HepG2 (cell line): ENCODE measurements around the gene LIPA. TPM values are rescaled to one million over a fixed set of nuclear protein-coding genes. Genes with fewer than 3 reads are reported as not detected.

Experiments
- ADNP ChIP-seq: sonication (generic); formaldehyde crosslinking; IDR thresholded peaks from 2 replicates; pipeline ENCODE4 v1.4.0; 2020; ENCODE audit warnings: missing genetic modification reagents
- ATF7 ChIP-seq, 2 experiments: fragments of 450-650 bp in 1 of 2; sonication (generic) in 1 of 2; formaldehyde crosslinking in 1 of 2; IDR thresholded peaks; 2 replicates each; pipeline versions ENCODE4 v1.4.0 to v1.6.1; 2016 to 2020; ENCODE audit warnings: antibody characterized with exemption in 1 of 2, mild to moderate bottlenecking in 1 of 2, missing genetic modification reagents in 1 of 2
- CREM ChIP-seq, 2 experiments: sonication (generic) in 1 of 2; formaldehyde crosslinking in 1 of 2; IDR thresholded peaks; 2 replicates each; pipeline versions ENCODE4 v1.4.0 to v1.6.1; 2016 to 2020; ENCODE audit warnings: antibody characterized with exemption in 1 of 2, mild to moderate bottlenecking in 1 of 2, missing genetic modification reagents in 1 of 2
- DPF2 ChIP-seq: sonication (generic); formaldehyde crosslinking; IDR thresholded peaks from 2 replicates; pipeline ENCODE4 v1.4.0; 2020; ENCODE audit warnings: mild to moderate bottlenecking, low read depth, missing genetic modification reagents, borderline replicate concordance
- HDAC6 ChIP-seq: fragments of 200-600 bp; sonication (generic); IDR thresholded peaks from 2 replicates; pipeline ENCODE4 v1.7.0; 2017; ENCODE audit warnings: mild to moderate bottlenecking, antibody characterized with exemption, low read length, low read depth
- HOXA3 ChIP-seq: sonication (generic); formaldehyde crosslinking; IDR thresholded peaks from 2 replicates; pipeline ENCODE4 v1.5.0; 2020; ENCODE audit warnings: missing genetic modification reagents
- KAT8 ChIP-seq: IDR thresholded peaks from 2 replicates; pipeline ENCODE4 v1.6.1; 2016; ENCODE audit warnings: missing genetic modification reagents, missing compliant biosample characterization
- KDM1A ChIP-seq: IDR thresholded peaks from 2 replicates; pipeline ENCODE4 v1.6.1; 2016; ENCODE audit warnings: missing compliant biosample characterization
- KLF12 ChIP-seq: sonication (generic); formaldehyde crosslinking; IDR thresholded peaks from 2 replicates; pipeline ENCODE4 v1.4.0; 2020; ENCODE audit warnings: missing genetic modification reagents, borderline replicate concordance
- MAFK ChIP-seq, 2 experiments: IDR thresholded peaks in 1 of 2; conservative IDR thresholded peaks in 1 of 2; 2 replicates each; pipeline ENCODE4 v1.6.1; 2011; ENCODE audit warnings: improper control_type of control experiment in 2 of 2, low read length in 2 of 2
- MTF1 ChIP-seq: sonication (generic); formaldehyde crosslinking; IDR thresholded peaks from 2 replicates; pipeline ENCODE4 v1.5.0; 2020; ENCODE audit warnings: missing genetic modification reagents
- NFE2 ChIP-seq: sonication (generic); formaldehyde crosslinking; IDR thresholded peaks from 2 replicates; pipeline ENCODE4 v1.4.0; 2020; ENCODE audit warnings: missing genetic modification reagents
- NR1H2 ChIP-seq: sonication (generic); formaldehyde crosslinking; IDR thresholded peaks from 2 replicates; pipeline ENCODE4 v1.8.1; 2022; ENCODE audit warnings: low read depth, missing genetic modification reagents, borderline replicate concordance
- NR2C2 ChIP-seq: sonication (generic); formaldehyde crosslinking; IDR thresholded peaks from 2 replicates; pipeline ENCODE4 v1.4.0; 2020; ENCODE audit warnings: missing genetic modification reagents, mild to moderate bottlenecking, moderate library complexity, borderline replicate concordance
- REPIN1 ChIP-seq: sonication (generic); formaldehyde crosslinking; IDR thresholded peaks from 2 replicates; pipeline ENCODE4 v1.8.0; 2022; ENCODE audit warnings: missing genetic modification reagents, low read depth, mild to moderate bottlenecking, borderline replicate concordance
- SNAPC2 ChIP-seq: sonication (generic); formaldehyde crosslinking; IDR thresholded peaks from 2 replicates; pipeline ENCODE4 v1.8.1; 2022; ENCODE audit warnings: mild to moderate bottlenecking, missing genetic modification reagents
- SOX13 ChIP-seq, 3 experiments: fragments of 450-650 bp in 1 of 3; sonication (generic) in 1 of 3; formaldehyde crosslinking in 1 of 3; IDR thresholded peaks in 2 of 3; conservative IDR thresholded peaks in 1 of 3; 2 replicates each; pipeline versions ENCODE4 v1.5.0 to v1.6.1; 2016 to 2020; ENCODE audit warnings: antibody characterized with exemption in 1 of 3, mild to moderate bottlenecking in 1 of 3, missing compliant biosample characterization in 1 of 3, missing genetic modification reagents in 1 of 3, moderate library complexity in 1 of 3
- TEAD3 ChIP-seq: optimal IDR thresholded peaks from 2 replicates; pipeline ENCODE3; 2016; ENCODE audit warnings: borderline replicate concordance
- ZFYVE20 ChIP-seq: sonication (generic); formaldehyde crosslinking; IDR thresholded peaks from 2 replicates; pipeline ENCODE4 v1.8.0; 2023; ENCODE audit warnings: low read depth, mild to moderate bottlenecking, moderate library complexity, missing genetic modification reagents, borderline replicate concordance
- ZNF33B ChIP-seq: sonication (generic); formaldehyde crosslinking; IDR thresholded peaks from 2 replicates; pipeline ENCODE4 v1.5.1; 2020; ENCODE audit warnings: mild to moderate bottlenecking, missing genetic modification reagents
- ZNF614 ChIP-seq: IDR thresholded peaks from 2 replicates; pipeline ENCODE4 v1.6.1; 2018; ENCODE audit warnings: missing biosample characterization, missing genetic modification reagents, inconsistent platforms, borderline replicate concordance
- ZNF749 ChIP-seq: sonication (generic); formaldehyde crosslinking; IDR thresholded peaks from 2 replicates; pipeline ENCODE4 v1.8.0; 2022; ENCODE audit warnings: mild to moderate bottlenecking, missing genetic modification reagents, moderate library complexity, borderline replicate concordance
- ZNF761 ChIP-seq: sonication (generic); formaldehyde crosslinking; conservative IDR thresholded peaks from 2 replicates; pipeline ENCODE4 v1.4.0; 2020; ENCODE audit warnings: mild to moderate bottlenecking, missing genetic modification reagents
- ZNF790 ChIP-seq: sonication (generic); formaldehyde crosslinking; IDR thresholded peaks from 2 replicates; pipeline ENCODE4 v1.8.0; 2022; ENCODE audit warnings: missing genetic modification reagents, mild to moderate bottlenecking, borderline replicate concordance
- ZSCAN22 ChIP-seq: sonication (generic); formaldehyde crosslinking; IDR thresholded peaks from 2 replicates; pipeline ENCODE4 v1.4.0; 2020; ENCODE audit warnings: mild to moderate bottlenecking, missing genetic modification reagents
- ZSCAN29 ChIP-seq: sonication (generic); formaldehyde crosslinking; conservative IDR thresholded peaks from 2 replicates; pipeline ENCODE4 v1.4.0; 2020; ENCODE audit warnings: mild to moderate bottlenecking, missing genetic modification reagents
- polyA plus RNA-seq, 8 experiments: library from polyadenylated mRNA; depleted of rRNA in 3 of 8; stranded (reverse) in 7 of 8; unstranded in 1 of 8; fragments of >200 nt; fragmentation: Illumina TruSeq in 4 of 8; extraction: Trizol in 4 of 8; gene quantifications; 2 replicates each; pipeline versions ENCODE4 v1.2.1 to v1.2.3, GENCODE V29; 2011 to 2016; ENCODE audit warnings: low read depth in 4 of 8, missing spikeins in 1 of 8, mixed read lengths in 1 of 8; ENCODE audit not compliant: insufficient read depth in 1 of 8
- total RNA-seq, 5 experiments: library from RNA; depleted of rRNA; stranded (reverse); fragments of >200 nt; fragmentation: Illumina TruSeq; extraction: Trizol; gene quantifications; 2 replicates each; pipeline ENCODE4 v1.2.3, GENCODE V29; 2016; ENCODE audit warnings: low read depth in 1 of 5
- TF ChIP-seq, protein P1 (sequence below): sonication (generic); formaldehyde crosslinking; IDR thresholded peaks from 2 replicates; pipeline ENCODE4 v1.9.0; 2022; ENCODE audit warnings: low read depth, missing genetic modification reagents
- TF ChIP-seq, protein P2 (sequence below): sonication (generic); formaldehyde crosslinking; IDR thresholded peaks from 2 replicates; pipeline ENCODE4 v1.8.1; 2023; ENCODE audit warnings: missing genetic modification reagents, mild to moderate bottlenecking, borderline replicate concordance

The LIPA gene
- total and polyA plus RNA-seq, 2 of the 13 experiments (the other 11 are each of a cell fraction or from before 2014, with no cell fraction given): 57.1 to 79.5 TPM

DNA sequence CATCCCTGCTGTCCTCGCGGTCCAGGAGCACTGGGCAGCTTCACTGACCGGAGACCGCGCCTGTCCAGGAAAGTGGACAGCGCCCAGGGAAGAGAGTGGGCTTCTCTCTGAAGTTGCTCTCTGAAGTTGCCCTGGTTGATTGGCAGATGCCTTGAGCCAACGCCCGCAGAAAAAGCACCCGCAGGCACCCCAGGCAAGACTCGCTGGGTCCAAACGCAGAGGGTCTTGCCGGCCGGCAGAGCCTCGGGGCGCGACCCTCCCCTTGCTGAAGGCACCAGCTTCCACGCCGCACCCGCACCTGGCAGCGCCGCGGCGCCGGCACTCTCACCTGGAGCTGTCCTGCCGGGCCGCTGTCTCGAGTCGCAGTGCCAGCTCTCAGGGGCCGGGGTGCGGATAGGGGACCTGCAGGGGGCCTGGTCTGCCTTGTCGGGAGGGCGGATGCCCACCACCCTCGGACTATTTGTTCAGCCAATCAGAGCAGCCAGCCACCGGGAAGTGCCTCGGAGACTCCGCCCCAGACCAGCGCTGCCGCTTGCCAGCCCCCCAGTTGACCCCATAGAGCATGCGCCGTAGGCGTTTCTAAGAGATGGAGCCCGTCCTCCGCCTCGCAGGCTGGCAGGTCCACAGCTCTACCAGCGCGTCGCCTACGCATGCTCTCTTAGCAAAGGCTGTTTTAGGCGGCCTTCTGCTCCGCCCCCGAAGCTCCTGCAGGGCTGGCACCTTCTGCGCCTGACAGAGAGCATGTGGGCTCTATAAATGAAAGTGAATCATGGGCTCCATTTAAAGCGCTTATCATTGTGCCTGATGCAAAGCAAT lies at the start of gene LIPA (continued):
- no peak for TF ChIP-seq CREM (IDR thresholded peaks at IDR 0.05)
- TF ChIP-seq CREM (CRISPR knock-in tag; IDR thresholded peaks at IDR 0.05): no peak
- no peak for TF ChIP-seq MAFK (conservative IDR thresholded peaks at IDR 0.05 in 1 of 2, IDR thresholded peaks at IDR 0.05 in 1 of 2; ENCODE audit: low read length in 2 of 2)
- no peak for TF ChIP-seq TEAD3
- TF ChIP-seq SOX13 (IDR thresholded peaks at IDR 0.05): no peak
- no peak; a peak in 1 of 4 replicates for TF ChIP-seq SOX13 (CRISPR knock-in tag; conservative IDR thresholded peaks at IDR 0.05 in 1 of 2, IDR thresholded peaks at IDR 0.05 in 1 of 2)
- peak; percentile 42; the same call in 1 of the 2 replicates for TF ChIP-seq REPIN1
- TF ChIP-seq ZSCAN22 (CRISPR knock-in tag): no peak
- no peak for TF ChIP-seq ATF7 (IDR thresholded peaks at IDR 0.05)
- TF ChIP-seq ATF7 (CRISPR knock-in tag; IDR thresholded peaks at IDR 0.05): 0 out of 2 replicates have a peak, but pooled peaks have one; percentile 52
- TF ChIP-seq SNAPC2 (CRISPR knock-in tag): no peak
- no peak for TF ChIP-seq MTF1
- TF ChIP-seq, protein P1, sequence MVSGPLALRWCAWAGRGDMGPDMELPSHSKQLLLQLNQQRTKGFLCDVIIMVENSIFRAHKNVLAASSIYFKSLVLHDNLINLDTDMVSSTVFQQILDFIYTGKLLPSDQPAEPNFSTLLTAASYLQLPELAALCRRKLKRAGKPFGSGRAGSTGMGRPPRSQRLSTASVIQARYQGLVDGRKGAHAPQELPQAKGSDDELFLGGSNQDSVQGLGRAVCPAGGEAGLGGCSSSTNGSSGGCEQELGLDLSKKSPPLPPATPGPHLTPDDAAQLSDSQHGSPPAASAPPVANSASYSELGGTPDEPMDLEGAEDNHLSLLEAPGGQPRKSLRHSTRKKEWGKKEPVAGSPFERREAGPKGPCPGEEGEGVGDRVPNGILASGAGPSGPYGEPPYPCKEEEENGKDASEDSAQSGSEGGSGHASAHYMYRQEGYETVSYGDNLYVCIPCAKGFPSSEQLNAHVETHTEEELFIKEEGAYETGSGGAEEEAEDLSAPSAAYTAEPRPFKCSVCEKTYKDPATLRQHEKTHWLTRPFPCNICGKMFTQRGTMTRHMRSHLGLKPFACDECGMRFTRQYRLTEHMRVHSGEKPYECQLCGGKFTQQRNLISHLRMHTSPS (CRISPR knock-in tag): 0 out of 2 replicates have a peak, but pooled peaks have one; percentile 60
- TF ChIP-seq DPF2 (CRISPR knock-in tag): no peak
- no peak for TF ChIP-seq ZFYVE20 (CRISPR knock-in tag)
- TF ChIP-seq ADNP (CRISPR knock-in tag): no peak
- 0 out of 2 replicates have a peak, but pooled peaks have one; percentile 10 for TF ChIP-seq ZNF614
- TF ChIP-seq KDM1A (CRISPR knock-in tag): no peak
- TF ChIP-seq NR1H2 (CRISPR knock-in tag): no peak
- 0 out of 2 replicates have a peak, but pooled peaks have one; percentile 28 for TF ChIP-seq ZNF749 (CRISPR knock-in tag)
- 0 out of 2 replicates have a peak, but pooled peaks have one; percentile 29 for TF ChIP-seq KAT8
- TF ChIP-seq ZNF790 (CRISPR knock-in tag): no peak
- no peak for TF ChIP-seq HDAC6
- TF ChIP-seq ZSCAN29 (CRISPR knock-in tag): no peak
- TF ChIP-seq, protein P2, sequence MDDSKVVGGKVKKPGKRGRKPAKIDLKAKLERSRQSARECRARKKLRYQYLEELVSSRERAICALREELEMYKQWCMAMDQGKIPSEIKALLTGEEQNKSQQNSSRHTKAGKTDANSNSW (CRISPR knock-in tag): no peak
- TF ChIP-seq NR2C2: peak; percentile 51
- peak; percentile 58; the same call in 1 of the 2 replicates for TF ChIP-seq ZNF761 (CRISPR knock-in tag)
- 0 out of 2 replicates have a peak, but pooled peaks have one; percentile 28 for TF ChIP-seq ZNF33B (CRISPR knock-in tag)
- TF ChIP-seq NFE2 (CRISPR knock-in tag): no peak
- TF ChIP-seq HOXA3 (CRISPR knock-in tag): peak; percentile 40; the same call in 1 of the 2 replicates
- no peak for TF ChIP-seq KLF12
